ENCODE data around the gene PLA2G12A.

PLA2G12A gene

GRCh38 chr4:109721033-109721432 lies 8.8 kb downstream of the PLA2G12A start:
- H3K9ac ChIP-seq (ENCODE audit: low read depth, low read length), result no peak overlapping the region
- no peaks in the 10 kb centered on the region for H3K9me3 ChIP-seq (ENCODE audit: control insufficient read depth, insufficient read depth, low read length)
- H3K4me3 ChIP-seq (ENCODE audit: low read depth, low read length), result no peak overlapping the region
- H3K27me3 ChIP-seq (ENCODE audit: control insufficient read depth, insufficient read depth, low read length), result no peaks in the 10 kb centered on the region
- no peaks in the 10 kb centered on the region for H3K4me1 ChIP-seq (ENCODE audit: control insufficient read depth, insufficient read depth, low read length)
- peaks cover 2% of the 10 kb centered on the region for H3K36me3 ChIP-seq (ENCODE audit: control insufficient read depth, insufficient read depth, low read length)

GRCh38 chr4:109719604-109720003 lies 10.3 kb downstream of the PLA2G12A start:
- Histone ChIP-seq H3K27me3 (ENCODE audit: control insufficient read depth, insufficient read depth, low read length) (no peaks in the 10 kb centered on the region), H3K4me3 (ENCODE audit: low read depth, low read length) (no peak overlapping the region), H3K9me3 (ENCODE audit: control insufficient read depth, insufficient read depth, low read length) (no peaks in the 10 kb centered on the region), H3K36me3 (ENCODE audit: control insufficient read depth, insufficient read depth, low read length) (peaks cover 2% of the 10 kb centered on the region), H3K4me1 (ENCODE audit: control insufficient read depth, insufficient read depth, low read length) (no peaks in the 10 kb centered on the region), H3K9ac (ENCODE audit: low read depth, low read length) (no peak overlapping the region)

DNA sequence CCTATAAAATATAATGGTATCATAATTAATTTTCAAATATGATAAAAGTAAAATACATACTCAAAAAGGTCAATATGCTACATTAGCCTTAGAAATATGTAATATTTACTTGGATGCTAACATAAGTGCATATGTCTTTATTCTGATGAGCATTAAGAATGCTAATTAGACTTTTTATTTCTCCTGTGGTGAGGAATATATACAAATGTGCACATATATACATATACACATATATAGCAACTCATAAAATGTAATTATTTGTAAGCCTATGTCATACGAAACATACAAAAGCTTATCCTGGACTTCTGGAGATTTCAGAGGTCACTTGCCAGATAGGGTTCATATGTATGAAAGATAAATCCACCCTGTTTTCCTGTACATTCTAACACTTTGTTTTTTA lies 11.1 kb downstream of the PLA2G12A start:
- Histone ChIP-seq H3K4me3 (ENCODE audit: low read depth, low read length) (no peak overlapping the region), H3K27me3 (ENCODE audit: control insufficient read depth, insufficient read depth, low read length) (no peaks in the 10 kb centered on the region), H3K9ac (ENCODE audit: low read depth, low read length) (no peak overlapping the region), H3K4me1 (ENCODE audit: control insufficient read depth, insufficient read depth, low read length) (no peaks in the 10 kb centered on the region), H3K9me3 (ENCODE audit: control insufficient read depth, insufficient read depth, low read length) (no peaks in the 10 kb centered on the region), H3K36me3 (ENCODE audit: control insufficient read depth, insufficient read depth, low read length) (peaks cover 2% of the 10 kb centered on the region)

DNA sequence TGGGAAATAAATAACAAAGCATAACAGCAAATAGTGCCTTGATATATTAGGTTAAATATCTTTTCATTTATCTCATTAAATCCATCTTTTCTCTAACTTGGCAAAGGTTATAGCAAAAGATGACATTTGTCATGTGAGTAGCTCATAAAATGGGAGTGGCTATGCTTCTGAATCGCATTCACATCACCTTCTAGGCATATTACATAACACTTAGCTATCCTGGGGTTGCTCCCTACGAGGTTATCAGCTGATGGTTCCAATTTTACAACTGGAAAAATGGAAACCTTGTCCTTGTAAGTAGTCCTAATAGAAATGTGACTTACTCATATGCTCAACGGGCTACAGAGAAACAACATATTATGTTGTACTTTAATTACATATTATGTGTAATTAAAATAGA lies 16.4 kb downstream of the PLA2G12A start:
- Histone ChIP-seq H3K4me3 (ENCODE audit: low read depth, low read length) (no peak overlapping the region), H3K27me3 (ENCODE audit: control insufficient read depth, insufficient read depth, low read length) (no peaks in the 10 kb centered on the region), H3K9me3 (ENCODE audit: control insufficient read depth, insufficient read depth, low read length) (no peaks in the 10 kb centered on the region), H3K36me3 (ENCODE audit: control insufficient read depth, insufficient read depth, low read length) (peaks cover 5% of the 10 kb centered on the region), H3K9ac (ENCODE audit: low read depth, low read length) (no peak overlapping the region), H3K4me1 (ENCODE audit: control insufficient read depth, insufficient read depth, low read length) (no peaks in the 10 kb centered on the region)

GRCh38 chr4:109708990-109709389 lies 20.9 kb downstream of the PLA2G12A start:
- no peak overlapping the region for H3K9ac ChIP-seq (ENCODE audit: low read depth, low read length)
- H3K27me3 ChIP-seq (ENCODE audit: control insufficient read depth, insufficient read depth, low read length), result no peaks in the 10 kb centered on the region
- no peak overlapping the region for H3K4me3 ChIP-seq (ENCODE audit: low read depth, low read length)
- no peaks in the 10 kb centered on the region for H3K9me3 ChIP-seq (ENCODE audit: control insufficient read depth, insufficient read depth, low read length)
- H3K36me3 ChIP-seq (ENCODE audit: control insufficient read depth, insufficient read depth, low read length), result peaks cover 3% of the 10 kb centered on the region
- H3K4me1 ChIP-seq (ENCODE audit: control insufficient read depth, insufficient read depth, low read length), result no peaks in the 10 kb centered on the region

- no peak overlapping the region for H3K9ac ChIP-seq (ENCODE audit: low read depth, low read length)
- no peaks in the 10 kb centered on the region for H3K27me3 ChIP-seq (ENCODE audit: control insufficient read depth, insufficient read depth, low read length)
- no peaks in the 10 kb centered on the region for H3K9me3 ChIP-seq (ENCODE audit: control insufficient read depth, insufficient read depth, low read length)
- H3K4me1 ChIP-seq (ENCODE audit: control insufficient read depth, insufficient read depth, low read length), result peaks cover 3% of the 10 kb centered on the region
- H3K36me3 ChIP-seq (ENCODE audit: control insufficient read depth, insufficient read depth, low read length), result peaks cover 3% of the 10 kb centered on the region
- H3K4me3 ChIP-seq (ENCODE audit: low read depth, low read length), result no peak overlapping the region
Measured at GRCh38 chr4:109708435-109708834, 21.4 kb downstream of the PLA2G12A start.

GRCh38 chr4:109703664-109704361 lies 26.1 kb downstream of the PLA2G12A start:
- peak overlapping the region; percentile 50 for H3K4me3 ChIP-seq (ENCODE audit: low read depth, low read length)
- H3K4me1 ChIP-seq (ENCODE audit: control insufficient read depth, insufficient read depth, low read length), result peaks cover 8% of the 10 kb centered on the region
- peak overlapping the region; percentile 14 for H3K9ac ChIP-seq (ENCODE audit: low read depth, low read length)
- no peaks in the 10 kb centered on the region for H3K27me3 ChIP-seq (ENCODE audit: control insufficient read depth, insufficient read depth, low read length)
- no peaks in the 10 kb centered on the region for H3K36me3 ChIP-seq (ENCODE audit: control insufficient read depth, insufficient read depth, low read length)
- H3K9me3 ChIP-seq (ENCODE audit: control insufficient read depth, insufficient read depth, low read length), result no peaks in the 10 kb centered on the region

- Histone ChIP-seq H3K27me3 (ENCODE audit: control insufficient read depth, insufficient read depth, low read length) (no peaks in the 10 kb centered on the region), H3K4me1 (ENCODE audit: control insufficient read depth, insufficient read depth, low read length) (peaks cover 8% of the 10 kb centered on the region), H3K4me3 (ENCODE audit: low read depth, low read length) (peak within 1 kb of the TSS; percentile 50), H3K36me3 (ENCODE audit: control insufficient read depth, insufficient read depth, low read length) (no peaks in the 10 kb centered on the region), H3K9ac (ENCODE audit: low read depth, low read length) (peak within 1 kb of the TSS; percentile 14), H3K9me3 (ENCODE audit: control insufficient read depth, insufficient read depth, low read length) (no peaks in the 10 kb centered on the region)
Measured at GRCh38 chr4:109702950-109703663, 26.8 kb downstream of the PLA2G12A start, which contains the start of gene CASP6. CASP6 (minus strand) TSS chr4:109703445; CDS start chr4:109703395, 50 bp downstream.

DNA sequence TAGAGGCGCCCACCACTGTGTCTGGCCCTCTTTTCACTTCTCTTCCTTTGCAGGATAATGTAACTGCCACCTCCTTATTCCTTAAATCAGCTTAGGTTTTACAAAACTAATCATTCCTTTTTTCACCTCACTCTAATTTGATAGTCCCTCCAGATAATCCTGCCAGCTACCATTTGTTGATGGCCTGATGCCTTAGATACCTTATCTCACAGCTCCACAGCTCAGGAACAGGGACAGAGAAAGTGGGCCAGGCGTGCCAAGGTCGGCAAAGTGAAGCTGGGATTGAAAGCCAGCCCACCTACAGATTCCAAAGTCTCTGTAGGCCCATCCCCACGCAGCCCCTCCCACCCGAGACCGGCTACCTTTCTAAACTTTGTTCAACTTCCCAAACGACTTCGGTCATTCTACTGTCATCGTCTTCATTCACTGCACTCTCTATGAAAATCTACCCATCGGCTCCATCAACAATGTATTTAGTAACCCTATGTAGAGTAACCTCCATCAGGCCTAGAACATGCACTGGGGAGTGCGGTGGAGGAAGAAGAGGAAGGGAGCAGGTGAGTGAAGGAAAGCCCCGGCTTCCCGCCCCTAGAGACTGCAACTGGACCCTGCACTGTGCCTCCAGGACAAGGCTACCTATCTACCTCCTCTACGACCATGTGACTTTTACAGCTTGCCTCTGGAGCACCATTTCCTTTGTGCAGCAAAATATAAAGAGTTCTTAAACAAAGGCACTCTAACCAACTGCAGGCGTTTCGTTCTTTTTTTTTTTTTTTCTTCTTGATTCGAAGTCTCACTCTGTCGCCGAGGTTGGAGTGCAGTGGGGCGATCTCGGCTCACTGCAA lies 28.1 kb downstream of the PLA2G12A start:
- Histone ChIP-seq H3K9me3 (ENCODE audit: control insufficient read depth, insufficient read depth, low read length) (no peaks in the 10 kb centered on the region), H3K4me1 (ENCODE audit: control insufficient read depth, insufficient read depth, low read length) (peaks cover 8% of the 10 kb centered on the region), H3K36me3 (ENCODE audit: control insufficient read depth, insufficient read depth, low read length) (no peaks in the 10 kb centered on the region), H3K4me3 (ENCODE audit: low read depth, low read length) (peak overlapping the region; percentile 50), H3K27me3 (ENCODE audit: control insufficient read depth, insufficient read depth, low read length) (no peaks in the 10 kb centered on the region), H3K9ac (ENCODE audit: low read depth, low read length) (peak overlapping the region; percentile 14)

DNA sequence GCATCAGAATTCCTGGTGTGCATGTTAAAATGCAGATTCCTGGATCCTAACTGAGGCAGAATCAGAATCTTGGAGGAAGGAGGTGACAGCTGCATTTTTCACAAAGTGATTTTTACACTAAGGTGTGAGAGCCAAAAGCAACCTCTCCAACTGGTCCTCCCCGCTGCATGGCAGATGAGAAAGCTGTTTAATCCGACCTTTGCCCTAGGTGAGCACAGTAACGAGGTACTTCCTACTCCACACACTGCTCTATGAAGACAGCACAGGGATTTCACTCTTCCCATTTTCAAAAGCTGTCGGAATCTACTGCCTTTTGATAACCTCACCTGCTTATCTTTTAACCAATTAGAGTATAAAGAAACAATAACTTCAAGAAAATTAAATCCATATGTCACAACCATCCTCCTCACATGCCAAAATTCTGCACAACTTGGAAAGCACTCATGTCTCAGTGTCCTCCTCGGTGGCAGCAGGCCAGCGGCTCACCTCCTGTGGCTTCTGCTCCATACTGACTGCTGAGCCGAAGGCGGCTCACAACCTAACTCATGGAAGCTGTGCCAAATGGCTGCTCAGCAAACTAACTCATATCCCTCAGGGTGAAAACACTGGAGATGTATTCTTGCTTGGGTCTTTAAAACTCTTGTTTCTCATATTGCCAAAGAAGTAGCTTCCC lies 30.2 kb downstream of the PLA2G12A start:
- Histone ChIP-seq H3K9ac (ENCODE audit: low read depth, low read length) (no peak overlapping the region), H3K27me3 (ENCODE audit: control insufficient read depth, insufficient read depth, low read length) (no peaks in the 10 kb centered on the region), H3K4me1 (ENCODE audit: control insufficient read depth, insufficient read depth, low read length) (peaks cover 8% of the 10 kb centered on the region), H3K9me3 (ENCODE audit: control insufficient read depth, insufficient read depth, low read length) (no peaks in the 10 kb centered on the region), H3K36me3 (ENCODE audit: control insufficient read depth, insufficient read depth, low read length) (no peaks in the 10 kb centered on the region), H3K4me3 (ENCODE audit: low read depth, low read length) (no peak overlapping the region)

DNA sequence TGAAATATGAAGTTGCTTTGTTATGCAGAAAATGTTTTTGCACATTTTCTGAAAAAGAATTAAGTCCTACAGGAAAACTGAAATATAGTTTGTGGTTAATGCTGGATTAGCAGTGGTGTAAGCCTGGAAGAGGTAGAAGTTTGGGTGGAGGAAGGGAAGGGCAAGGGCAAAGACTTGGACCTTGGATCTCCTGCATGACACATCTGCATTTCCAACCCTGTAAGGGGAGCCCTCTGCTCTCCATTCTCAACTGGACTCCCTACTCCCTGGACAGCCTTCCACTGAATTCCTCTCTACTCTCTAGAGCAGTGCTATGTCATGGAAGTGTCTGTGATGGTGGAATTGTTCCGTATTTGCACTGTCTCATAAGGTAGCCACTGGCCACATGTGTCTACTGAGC lies 31.2 kb downstream of the PLA2G12A start:
- H3K9ac ChIP-seq (ENCODE audit: low read depth, low read length), result no peak overlapping the region
- H3K4me1 ChIP-seq (ENCODE audit: control insufficient read depth, insufficient read depth, low read length), result peaks cover 6% of the 10 kb centered on the region
- no peaks in the 10 kb centered on the region for H3K9me3 ChIP-seq (ENCODE audit: control insufficient read depth, insufficient read depth, low read length)
- H3K36me3 ChIP-seq (ENCODE audit: control insufficient read depth, insufficient read depth, low read length), result no peaks in the 10 kb centered on the region
- no peaks in the 10 kb centered on the region for H3K27me3 ChIP-seq (ENCODE audit: control insufficient read depth, insufficient read depth, low read length)
- no peak overlapping the region for H3K4me3 ChIP-seq (ENCODE audit: low read depth, low read length)

Data from iPS-15b (cell line).